Measurements from ENCODE around the gene LDB3. TPM values are rescaled to one million over a fixed set of nuclear protein-coding genes. Genes with fewer than 3 reads are reported as not detected.
A peak's percentile ranks its signal among the peaks of the same experiment; 100 is the strongest.

LDB3 gene
- total RNA-seq, 3 donors from 2014 or later = 0.03 to 0.24 TPM; not detected in 1

DNA sequence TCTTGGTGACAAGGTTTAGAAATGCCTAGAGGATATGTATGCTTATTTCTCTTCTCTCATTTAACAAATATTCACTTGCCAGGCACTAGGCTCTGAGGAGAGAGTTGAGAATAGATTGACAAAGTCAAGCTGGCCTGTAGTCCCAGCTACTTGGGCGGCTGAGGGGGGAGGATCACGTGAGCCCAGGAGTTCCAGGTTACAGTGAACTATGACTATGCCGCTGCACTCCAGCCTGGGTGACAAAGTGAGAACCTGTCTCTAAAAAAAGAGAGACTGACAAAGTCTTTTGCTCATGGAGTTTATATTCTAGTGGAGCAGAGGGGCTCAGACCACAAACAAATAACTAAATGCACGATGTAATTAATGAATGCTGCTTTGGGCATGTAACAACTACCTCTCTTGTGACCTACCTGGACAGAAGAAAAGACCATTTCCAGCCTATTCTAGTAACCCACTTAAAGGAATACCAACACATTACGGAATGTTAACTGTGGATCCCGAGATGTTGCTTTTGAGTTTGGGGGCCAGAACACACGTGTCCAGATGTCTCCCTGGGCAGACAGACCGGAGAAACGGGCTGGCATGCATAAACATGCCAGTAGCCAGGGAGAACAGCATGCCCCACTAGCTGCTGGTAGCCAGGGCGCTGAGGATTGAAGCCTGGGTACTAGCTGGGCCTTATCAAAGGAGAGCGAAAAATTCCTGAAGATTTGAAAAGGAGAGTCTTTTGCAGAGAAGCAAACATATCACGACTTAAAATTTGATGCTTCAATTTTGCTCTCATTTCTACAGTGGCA lies 85.5 kb downstream of the LDB3 start:
- Mint-ChIP-seq H3K9me3 (no peaks in the 10 kb centered on the region), H3K4me3 (no peak overlapping the region), H3K27me3 (ENCODE audit: low read depth) (peaks cover 12% of the 10 kb centered on the region), H3K4me1 (ENCODE audit: low read depth) (peaks cover 20% of the 10 kb centered on the region), H3K36me3 (ENCODE audit: insufficient read depth) (no peaks in the 10 kb centered on the region)
- no peak for ATAC-seq
- no peak for DNase-seq

- Mint-ChIP-seq H3K9me3 (no peaks in the 10 kb centered on the region), H3K27me3 (ENCODE audit: low read depth) (peaks cover 19% of the 10 kb centered on the region), H3K36me3 (ENCODE audit: insufficient read depth) (no peaks in the 10 kb centered on the region), H3K4me1 (ENCODE audit: low read depth) (peaks cover 28% of the 10 kb centered on the region), H3K4me3 (peak overlapping the region; percentile 84)
- DNase-seq (no peak), ATAC-seq (no peak)
Observed at GRCh38 chr10:86755454-86755739, 87.1 kb downstream of the LDB3 start.

DNA sequence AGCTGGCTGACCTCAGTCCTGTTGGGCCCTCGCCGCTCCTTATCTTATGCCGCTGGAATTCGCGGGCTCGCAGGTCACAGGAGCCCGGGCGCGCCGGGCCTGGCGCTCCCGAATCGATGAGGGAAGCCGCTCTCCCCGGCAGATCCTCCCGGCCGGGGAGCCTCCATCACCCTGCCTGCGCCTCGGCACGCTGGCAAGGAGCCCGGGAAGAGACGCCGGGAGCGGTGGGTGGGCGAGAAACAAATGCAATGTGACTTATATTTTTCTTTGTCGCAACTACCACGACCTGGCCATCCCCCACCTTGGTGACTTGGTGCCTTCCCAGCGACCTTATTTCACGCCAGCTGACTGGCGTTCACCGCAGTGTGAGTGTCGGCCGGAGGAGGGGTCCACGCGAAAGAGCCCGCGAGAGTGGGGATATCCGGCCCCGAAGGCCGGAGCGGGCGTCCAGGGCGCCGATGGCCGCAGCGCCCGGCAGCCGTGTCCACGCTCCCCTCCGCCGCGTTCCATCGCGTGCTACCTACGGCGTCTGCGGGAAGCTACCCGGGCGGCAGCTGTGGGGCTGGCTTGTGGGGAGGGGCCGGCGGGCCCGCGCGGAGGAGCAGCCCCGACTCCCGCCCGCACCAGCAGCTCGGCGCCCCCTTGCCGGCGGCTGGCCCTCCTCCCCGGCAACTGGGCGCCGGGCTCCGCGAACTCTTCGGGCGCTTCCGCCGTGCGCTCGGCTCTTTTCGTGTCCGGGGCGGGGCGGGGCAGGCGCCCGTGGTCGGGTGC lies 87.6 kb downstream of the LDB3 start:
- ATAC-seq (peak; percentile 93 to 96), DNase-seq (peak; percentile 86)
- H3K9me3 Mint-ChIP-seq = no peaks in the 10 kb centered on the region
- H3K36me3 Mint-ChIP-seq (ENCODE audit: insufficient read depth) = no peaks in the 10 kb centered on the region
- peaks cover 28% of the 10 kb centered on the region for H3K4me1 Mint-ChIP-seq (ENCODE audit: low read depth)
- H3K4me3 Mint-ChIP-seq = peak overlapping the region; percentile 84
- peaks cover 19% of the 10 kb centered on the region for H3K27me3 Mint-ChIP-seq (ENCODE audit: low read depth)

GRCh38 chr10:86756511-86757112 lies 88.3 kb downstream of the LDB3 start, which contains the start of gene BMPR1A:
BMPR1A (plus strand) TSS chr10:86756619; CDS start chr10:86876019, 119,400 bp downstream.
- Mint-ChIP-seq H3K4me1 (ENCODE audit: low read depth) (peaks cover 28% of the 10 kb centered on the region), H3K9me3 (no peaks in the 10 kb centered on the region), H3K4me3 (peak within 1 kb of the TSS; percentile 89), H3K36me3 (ENCODE audit: insufficient read depth) (no peaks in the 10 kb centered on the region), H3K27me3 (ENCODE audit: low read depth) (peaks cover 19% of the 10 kb centered on the region)
- DNase-seq (no peak), ATAC-seq (peak; percentile 54 to 59)

DNA sequence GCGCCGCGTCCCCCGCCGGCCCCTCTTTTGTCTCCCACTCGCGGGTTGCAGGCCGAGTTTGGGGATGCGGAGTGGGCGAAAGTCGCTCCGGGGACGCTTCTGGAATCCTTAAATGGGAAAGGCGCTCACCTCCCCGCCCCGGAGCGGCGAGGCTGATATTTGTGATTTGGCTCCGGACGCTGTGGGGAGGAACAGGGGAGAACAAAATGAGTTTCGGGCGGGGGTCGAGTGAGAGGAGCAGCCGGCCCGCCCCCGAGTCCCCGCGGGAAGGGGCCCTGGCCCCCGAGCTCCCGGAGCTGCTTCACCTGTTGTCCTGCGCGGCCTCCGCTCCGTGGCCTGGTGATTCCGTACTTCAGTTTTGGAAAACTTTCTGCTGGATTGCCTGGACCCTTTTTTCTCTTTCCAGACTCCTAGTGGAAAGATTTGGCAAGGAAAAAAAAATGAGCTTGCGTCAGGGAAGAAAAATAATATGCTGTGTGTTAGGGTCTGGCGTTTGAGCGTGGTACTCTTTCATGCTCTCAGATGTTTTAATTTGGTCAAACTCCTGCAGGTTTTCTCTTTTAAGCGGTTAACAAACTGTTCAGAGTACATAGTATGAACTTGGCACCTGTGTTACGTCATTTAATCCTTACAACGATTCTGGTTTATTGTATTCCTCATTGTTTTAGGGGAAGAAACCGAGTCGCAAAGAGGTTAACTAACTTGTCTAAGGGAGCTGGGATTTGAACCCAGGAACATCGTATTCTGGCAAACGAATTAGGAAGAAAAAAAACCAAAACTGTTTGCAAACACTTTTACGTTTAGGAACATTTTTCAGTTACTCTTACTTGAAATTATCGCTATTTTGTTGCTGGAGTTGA lies 89.0 kb downstream of the LDB3 start:
- H3K36me3 Mint-ChIP-seq (ENCODE audit: insufficient read depth) = no peaks in the 10 kb centered on the region
- H3K4me3 Mint-ChIP-seq = peak overlapping the region; percentile 89
- DNase-seq (peak; percentile 5), ATAC-seq (no peak)
- H3K27me3 Mint-ChIP-seq (ENCODE audit: low read depth) = peaks cover 19% of the 10 kb centered on the region
- H3K4me1 Mint-ChIP-seq (ENCODE audit: low read depth) = peaks cover 28% of the 10 kb centered on the region
- H3K9me3 Mint-ChIP-seq = no peaks in the 10 kb centered on the region

GRCh38 chr10:86758189-86759072 lies 90.1 kb downstream of the LDB3 start:
- peaks cover 27% of the 10 kb centered on the region for H3K4me1 Mint-ChIP-seq (ENCODE audit: low read depth)
- H3K27me3 Mint-ChIP-seq (ENCODE audit: low read depth) = peaks cover 19% of the 10 kb centered on the region
- H3K36me3 Mint-ChIP-seq (ENCODE audit: insufficient read depth) = no peaks in the 10 kb centered on the region
- no peaks in the 10 kb centered on the region for H3K9me3 Mint-ChIP-seq
- DNase-seq = no peak
- H3K4me3 Mint-ChIP-seq = peak overlapping the region; percentile 89
- no peak for ATAC-seq

- H3K4me3 Mint-ChIP-seq = peak overlapping the region; percentile 7
- H3K27me3 Mint-ChIP-seq (ENCODE audit: low read depth) = peaks cover 19% of the 10 kb centered on the region
- ATAC-seq (no peak), DNase-seq (no peak)
- H3K9me3 Mint-ChIP-seq = no peaks in the 10 kb centered on the region
- no peaks in the 10 kb centered on the region for H3K36me3 Mint-ChIP-seq (ENCODE audit: insufficient read depth)
- peaks cover 27% of the 10 kb centered on the region for H3K4me1 Mint-ChIP-seq (ENCODE audit: low read depth)
Observed at GRCh38 chr10:86759073-86759672, 90.9 kb downstream of the LDB3 start.

DNA sequence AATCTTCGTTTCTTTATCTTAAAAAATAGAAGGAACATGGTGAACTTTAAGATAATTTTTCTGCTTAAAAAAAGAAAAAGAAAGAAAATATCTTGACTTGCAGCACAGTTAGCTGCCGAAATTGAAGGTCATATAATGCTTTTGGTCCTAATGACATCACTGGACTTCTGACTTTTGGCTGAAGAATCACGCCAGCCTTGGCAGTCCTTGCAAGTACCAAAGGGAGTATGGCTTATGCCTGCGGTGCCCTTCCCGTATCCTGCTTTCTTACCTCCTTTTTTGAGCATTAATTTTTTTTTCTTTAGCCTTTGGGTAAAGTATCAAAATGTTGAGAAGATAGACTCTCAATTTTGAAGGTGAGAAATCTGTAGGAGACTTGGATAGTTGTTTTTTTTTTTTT lies 95.1 kb downstream of the LDB3 start:
- H3K4me3 Mint-ChIP-seq = no peak overlapping the region
- peaks cover 13% of the 10 kb centered on the region for H3K4me1 Mint-ChIP-seq (ENCODE audit: low read depth)
- no peaks in the 10 kb centered on the region for H3K36me3 Mint-ChIP-seq (ENCODE audit: insufficient read depth)
- no peak for ATAC-seq
- DNase-seq = no peak
- H3K9me3 Mint-ChIP-seq = no peaks in the 10 kb centered on the region
- H3K27me3 Mint-ChIP-seq (ENCODE audit: low read depth) = peaks cover 14% of the 10 kb centered on the region

GRCh38 chr10:86765548-86765947 lies 97.2 kb downstream of the LDB3 start:
- ATAC-seq (no peak), DNase-seq (no peak)
- Mint-ChIP-seq H3K36me3 (ENCODE audit: insufficient read depth) (no peaks in the 10 kb centered on the region), H3K9me3 (no peaks in the 10 kb centered on the region), H3K27me3 (ENCODE audit: low read depth) (peaks cover 2% of the 10 kb centered on the region), H3K4me3 (no peak overlapping the region), H3K4me1 (ENCODE audit: low read depth) (peaks cover 9% of the 10 kb centered on the region)

- DNase-seq (no peak), ATAC-seq (no peak)
- no peaks in the 10 kb centered on the region for H3K9me3 Mint-ChIP-seq
- H3K4me3 Mint-ChIP-seq = no peak overlapping the region
- H3K27me3 Mint-ChIP-seq (ENCODE audit: low read depth) = peaks cover 2% of the 10 kb centered on the region
- H3K36me3 Mint-ChIP-seq (ENCODE audit: insufficient read depth) = no peaks in the 10 kb centered on the region
- H3K4me1 Mint-ChIP-seq (ENCODE audit: low read depth) = peaks cover 9% of the 10 kb centered on the region
Observed at GRCh38 chr10:86768412-86769062, 100.2 kb downstream of the LDB3 start.

DNA sequence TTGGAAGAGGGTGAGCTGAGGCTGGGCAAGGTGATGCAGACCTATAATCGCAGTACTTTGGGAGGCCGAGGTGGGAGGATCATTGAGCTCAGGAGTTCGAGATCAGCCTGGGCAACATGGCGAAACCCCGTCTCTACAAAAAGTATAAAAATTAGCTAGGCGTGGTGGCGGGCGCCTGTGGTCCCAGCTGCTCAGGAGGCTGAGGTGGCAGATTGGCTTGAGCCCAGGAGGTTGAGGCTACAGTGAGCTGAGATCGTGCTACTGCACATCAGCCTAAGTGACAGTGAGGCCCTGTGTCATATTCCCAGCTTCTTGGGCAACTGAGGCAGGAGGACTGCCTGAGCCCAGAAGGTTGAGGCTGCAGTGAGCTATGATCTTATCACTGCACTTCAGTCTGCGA lies 101.7 kb downstream of the LDB3 start:
- peaks cover 11% of the 10 kb centered on the region for H3K4me1 Mint-ChIP-seq (ENCODE audit: low read depth)
- no peaks in the 10 kb centered on the region for H3K9me3 Mint-ChIP-seq
- H3K4me3 Mint-ChIP-seq = no peak overlapping the region
- no peaks in the 10 kb centered on the region for H3K27me3 Mint-ChIP-seq (ENCODE audit: low read depth)
- no peaks in the 10 kb centered on the region for H3K36me3 Mint-ChIP-seq (ENCODE audit: insufficient read depth)
- DNase-seq = no peak
- ATAC-seq = no peak

GRCh38 chr10:86770412-86770960 lies 102.2 kb downstream of the LDB3 start:
- Mint-ChIP-seq H3K4me3 (no peak overlapping the region), H3K36me3 (ENCODE audit: insufficient read depth) (no peaks in the 10 kb centered on the region), H3K9me3 (no peaks in the 10 kb centered on the region), H3K27me3 (ENCODE audit: low read depth) (no peaks in the 10 kb centered on the region), H3K4me1 (ENCODE audit: low read depth) (peaks cover 11% of the 10 kb centered on the region)
- no peak for ATAC-seq
- no peak for DNase-seq

Data from activated T-cell treated with anti-CD3 and anti-CD28 coated beads, Interleukin-2, amount 50 U/mL, for 4 hours (primary cell).